ENCODE data around the gene PDE8A. TPM values are rescaled to one million over a fixed set of nuclear protein-coding genes. Genes with fewer than 3 reads are reported as not detected.
A peak's percentile ranks its signal among the peaks of the same experiment; 100 is the strongest.

The PDE8A gene
- total and polyA plus RNA-seq, 2 of the 13 experiments (the other 11 are each of a cell fraction or from before 2014, with no cell fraction given), result 26.3 to 48.5 TPM

GRCh38 chr15:84981054-84981710 is 474 bp upstream of the PDE8A start (continued):
- TF ChIP-seq REST (IDR thresholded peaks at IDR 0.05; ENCODE audit: borderline replicate concordance in 1 of 2, low read depth in 1 of 2, low read length in 2 of 2) (no peak), LCORL (IDR thresholded peaks at IDR 0.05) (no peak), LCORL (CRISPR knock-in tag; IDR thresholded peaks at IDR 0.05) (peak; percentile 72), DNMT1 (CRISPR knock-in tag; IDR thresholded peaks at IDR 0.05) (0 out of 2 replicates have a peak, but pooled peaks have one; percentile 22), ZNF124 (CRISPR knock-in tag; IDR thresholded peaks at IDR 0.05) (peak; percentile 85), SRSF9 (IDR thresholded peaks at IDR 0.05; ENCODE audit: borderline replicate concordance, insufficient read depth, low read depth, low read length, poor library complexity, severe bottlenecking) (no peak), ZNF253 (CRISPR knock-in tag; IDR thresholded peaks at IDR 0.05; ENCODE audit: borderline replicate concordance) (no peak), IRF9 (CRISPR knock-in tag; IDR thresholded peaks at IDR 0.05; ENCODE audit: borderline replicate concordance) (peak; percentile 83; the same call in 1 of the 2 replicates), MBD4 (IDR thresholded peaks at IDR 0.05; ENCODE audit: borderline replicate concordance, low read length) (no peak), TP53 (CRISPR knock-in tag; conservative IDR thresholded peaks at IDR 0.05) (no peak), SNAPC5 (CRISPR knock-in tag; IDR thresholded peaks at IDR 0.05; ENCODE audit: borderline replicate concordance) (no peak), NFE2L1 (CRISPR knock-in tag; IDR thresholded peaks at IDR 0.05; ENCODE audit: borderline replicate concordance) (no peak), HMGA1 (CRISPR knock-in tag; conservative IDR thresholded peaks at IDR 0.05) (no peak), ZNF251 (CRISPR knock-in tag; IDR thresholded peaks at IDR 0.05) (no peak), MTF1 (CRISPR knock-in tag; IDR thresholded peaks at IDR 0.05) (no peak), ZNF792 (CRISPR knock-in tag; IDR thresholded peaks at IDR 0.05) (peak; percentile 70; the same call in 1 of the 2 replicates), ZNF333 (CRISPR knock-in tag; IDR thresholded peaks at IDR 0.05; ENCODE audit: borderline replicate concordance) (peak; percentile 91), ZNF207 (IDR thresholded peaks at IDR 0.05; ENCODE audit: borderline replicate concordance) (no peak), JDP2 (CRISPR knock-in tag; IDR thresholded peaks at IDR 0.05; ENCODE audit: borderline replicate concordance) (no peak), RBFOX2 (IDR thresholded peaks at IDR 0.05; ENCODE audit: low read depth, low read length) (peak; percentile 72), ZGPAT (CRISPR knock-in tag; IDR thresholded peaks at IDR 0.05) (peak; percentile 87; the same call in 1 of the 2 replicates), ZNF605 (CRISPR knock-in tag; IDR thresholded peaks at IDR 0.05) (peak; percentile 73), ZNF501 (CRISPR knock-in tag; IDR thresholded peaks at IDR 0.05) (peak; percentile 81), ZNF576 (CRISPR knock-in tag; IDR thresholded peaks at IDR 0.05) (0 out of 2 replicates have a peak, but pooled peaks have one; percentile 25), CHD4 (IDR thresholded peaks at IDR 0.05; ENCODE audit: borderline replicate concordance, low read length) (no peak)
